Lung (tissue), 12 donors: ENCODE results near the gene MTNR1A. TPM values are rescaled to one million over a fixed set of nuclear protein-coding genes. Genes with fewer than 3 reads are reported as not detected.

Experiments used
- ATAC-seq: fragments of 200-7000 bp; cut with Tn5 transposase; one replicate; pipeline ENCODE4 v1.9.1; 2020; ENCODE audit warnings: moderate number of reproducible peaks; ENCODE audit not compliant: insufficient read depth, low FRiP score
- DNase-seq, 3 donors: peaks; one replicate each; pipeline ENCODE4 v3.0.0-alpha.2; 2013 to 2017
- H3K27ac ChIP-seq, 2 donors: one replicate each; pipeline ENCODE4 v1.5.1; 2013; ENCODE audit warnings: mild to moderate bottlenecking in 2 of 2, moderate library complexity in 2 of 2, control low read depth in 1 of 2, inconsistent platforms in 1 of 2, low read depth in 1 of 2, low read length in 1 of 2
- H3K27me3 ChIP-seq, 3 donors: one replicate each; pipeline ENCODE4 v1.5.1; 2013; ENCODE audit warnings: low read length in 2 of 3; ENCODE audit not compliant: control insufficient read depth in 3 of 3, insufficient read depth in 3 of 3
- H3K36me3 ChIP-seq, 4 donors: one replicate each; pipeline ENCODE4 v1.5.1; 2013; ENCODE audit warnings: low read length in 4 of 4, mild to moderate bottlenecking in 1 of 4, moderate library complexity in 1 of 4; ENCODE audit not compliant: control insufficient read depth in 4 of 4, insufficient read depth in 4 of 4
- H3K4me1 ChIP-seq, 5 donors: one replicate each; pipeline ENCODE4 v1.5.1; 2013; ENCODE audit warnings: low read length in 5 of 5, mild to moderate bottlenecking in 2 of 5, moderate library complexity in 1 of 5; ENCODE audit not compliant: control insufficient read depth in 5 of 5, insufficient read depth in 5 of 5
- H3K4me3 ChIP-seq: one replicate; pipeline ENCODE4 v1.5.1; 2013; ENCODE audit warnings: mild to moderate bottlenecking, control low read depth, moderate library complexity
- H3K9ac ChIP-seq, 2 donors: one replicate each; pipeline ENCODE4 v1.5.1; 2013; ENCODE audit warnings: low read length in 2 of 2, control low read depth in 1 of 2; ENCODE audit not compliant: insufficient read depth in 1 of 2
- H3K9me3 ChIP-seq, 4 donors: one replicate each; pipeline ENCODE4 v1.5.1; 2013; ENCODE audit warnings: low read length in 3 of 4, mild to moderate bottlenecking in 1 of 4, moderate library complexity in 1 of 4; ENCODE audit not compliant: control insufficient read depth in 4 of 4, insufficient read depth in 3 of 4
- WGBS, 2 donors: extraction: QIAGEN DNeasy Blood & Tissue Kit; methylation state at CpG; one replicate each; pipeline ENCODE4 v1.1.7; 2013; 5-methylcytosine and 5-hydroxymethylcytosine counted together
- polyA plus RNA-seq, 2 donors: library from polyadenylated mRNA; stranded (reverse); fragments of 200-250 nt; gene quantifications; one replicate each; pipeline ENCODE4 v1.2.1, GENCODE V29; 2013
- total RNA-seq, 2 donors: library from RNA; depleted of rRNA in 1 of 2; stranded (reverse); fragments of >200 nt in 1 of 2; gene quantifications; one replicate each; pipeline ENCODE4 v1.2.1, GENCODE V29; 2014 to 2021
- TF ChIP-seq, protein P1 (sequence below): IDR thresholded peaks from 2 replicates; pipeline ENCODE4 v1.5.1; 2012; ENCODE audit warnings: mild to moderate bottlenecking; ENCODE audit errors: control extremely low read depth, extremely low read depth
- donor health status: control.
- donor health status: control.
- donor health status: Bipolar disorder and iron deficiency.
- donor health status: healthy.
- donor health status: DM: yes; HTN: yes; CAD: no.

The MTNR1A gene
- total and polyA plus RNA-seq, 4 donors = 0.16 to 0.51 TPM; not detected in 2

GRCh38 chr4:186599483-186599882 is 44.1 kb upstream of the MTNR1A start:
- H3K27ac ChIP-seq = no peak overlapping the region
- H3K27me3 ChIP-seq = no peaks in the 10 kb centered on the region
- no peak overlapping the region for H3K4me3 ChIP-seq
- peaks cover 0 to 5% (median 0%) of the 10 kb centered on the region in 4 donors for H3K9me3 ChIP-seq
- H3K36me3 ChIP-seq = peaks cover 28 to 64% (median 40%) of the 10 kb centered on the region in 4 donors
- DNase-seq = no peak
- WGBS, 2 donors = 92 to 93% methylated on average over 10 of the region's 10 CpGs
- ATAC-seq = no peak
- H3K9ac ChIP-seq = no peak overlapping the region
- TF ChIP-seq, protein P1, sequence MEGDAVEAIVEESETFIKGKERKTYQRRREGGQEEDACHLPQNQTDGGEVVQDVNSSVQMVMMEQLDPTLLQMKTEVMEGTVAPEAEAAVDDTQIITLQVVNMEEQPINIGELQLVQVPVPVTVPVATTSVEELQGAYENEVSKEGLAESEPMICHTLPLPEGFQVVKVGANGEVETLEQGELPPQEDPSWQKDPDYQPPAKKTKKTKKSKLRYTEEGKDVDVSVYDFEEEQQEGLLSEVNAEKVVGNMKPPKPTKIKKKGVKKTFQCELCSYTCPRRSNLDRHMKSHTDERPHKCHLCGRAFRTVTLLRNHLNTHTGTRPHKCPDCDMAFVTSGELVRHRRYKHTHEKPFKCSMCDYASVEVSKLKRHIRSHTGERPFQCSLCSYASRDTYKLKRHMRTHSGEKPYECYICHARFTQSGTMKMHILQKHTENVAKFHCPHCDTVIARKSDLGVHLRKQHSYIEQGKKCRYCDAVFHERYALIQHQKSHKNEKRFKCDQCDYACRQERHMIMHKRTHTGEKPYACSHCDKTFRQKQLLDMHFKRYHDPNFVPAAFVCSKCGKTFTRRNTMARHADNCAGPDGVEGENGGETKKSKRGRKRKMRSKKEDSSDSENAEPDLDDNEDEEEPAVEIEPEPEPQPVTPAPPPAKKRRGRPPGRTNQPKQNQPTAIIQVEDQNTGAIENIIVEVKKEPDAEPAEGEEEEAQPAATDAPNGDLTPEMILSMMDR = no peak
- peaks cover 0 to 5% (median 0%) of the 10 kb centered on the region in 5 donors for H3K4me1 ChIP-seq

- H3K4me3 ChIP-seq = no peak overlapping the region
- ATAC-seq = no peak
- no peak for DNase-seq
- H3K27ac ChIP-seq = no peak overlapping the region
- peaks cover 27 to 60% (median 41%) of the 10 kb centered on the region in 4 donors for H3K36me3 ChIP-seq
- no peak overlapping the region for H3K9ac ChIP-seq
- no peaks in the 10 kb centered on the region for H3K27me3 ChIP-seq
- H3K4me1 ChIP-seq = no peaks in the 10 kb centered on the region
- TF ChIP-seq, protein P1 = no peak
- 92 to 93% methylated on average over 7 of the region's 7 CpGs for WGBS, 2 donors
- peaks cover 0 to 5% (median 0%) of the 10 kb centered on the region in 4 donors for H3K9me3 ChIP-seq
Measured at GRCh38 chr4:186598686-186599085, 43.3 kb upstream of the MTNR1A start.

DNA sequence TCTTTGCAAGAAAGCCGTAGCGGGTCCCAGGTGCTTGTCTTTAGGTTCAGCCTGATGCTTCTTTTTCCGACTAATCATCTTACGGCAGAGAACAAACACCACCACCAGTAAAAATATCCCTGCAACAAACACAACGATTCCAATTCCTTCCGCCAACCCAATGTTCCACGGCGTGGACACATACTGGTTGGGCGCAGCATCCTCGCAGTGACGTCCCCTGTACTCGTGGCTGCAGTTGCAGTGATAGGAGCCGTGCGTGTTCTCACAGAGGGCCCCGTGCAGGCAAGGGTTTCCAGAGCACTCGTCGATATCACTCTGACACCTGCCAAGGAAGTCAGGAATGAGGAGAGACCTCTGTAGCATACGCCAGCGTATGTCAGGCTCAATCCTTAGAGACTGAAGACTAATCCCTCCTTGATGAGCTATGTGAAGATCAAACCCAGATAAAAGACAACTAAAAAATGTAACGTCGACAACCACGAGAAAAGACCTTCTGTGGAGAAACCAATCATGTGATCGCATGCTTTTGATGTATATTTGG is 41.6 kb upstream of the MTNR1A start:
- ATAC-seq = no peak
- DNase-seq = no peak
- 94 to 95% methylated on average over 23 of the region's 23 CpGs for WGBS, 2 donors
- TF ChIP-seq, protein P1 = no peak
- H3K9me3 ChIP-seq = peaks cover 0 to 2% (median 0%) of the 10 kb centered on the region in 4 donors
- H3K4me3 ChIP-seq = no peak overlapping the region
- no peak overlapping the region for H3K9ac ChIP-seq
- H3K36me3 ChIP-seq = peaks cover 27 to 54% (median 34%) of the 10 kb centered on the region in 4 donors
- no peaks in the 10 kb centered on the region for H3K4me1 ChIP-seq
- H3K27me3 ChIP-seq = no peaks in the 10 kb centered on the region
- no peak overlapping the region for H3K27ac ChIP-seq

DNA sequence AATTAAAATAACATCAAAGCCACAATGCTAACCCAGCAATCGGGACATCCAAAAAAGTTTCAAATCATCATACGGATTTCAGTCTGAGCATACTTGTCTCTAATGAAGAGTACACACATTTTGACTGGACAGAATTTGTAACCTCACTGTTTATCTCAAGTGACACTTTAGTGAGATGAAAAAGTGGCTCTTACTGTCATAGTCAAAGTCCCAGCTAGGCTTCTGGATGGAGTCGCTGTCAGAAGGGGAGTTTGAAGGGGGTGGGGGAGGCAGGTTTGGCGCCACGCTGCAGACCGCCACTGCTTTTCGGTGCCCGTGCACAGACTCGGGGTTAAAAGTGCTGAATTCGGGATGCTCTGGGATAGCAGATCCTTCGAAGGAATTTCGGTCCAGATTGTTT is 41.0 kb upstream of the MTNR1A start:
- WGBS, 2 donors = 94 to 96% methylated on average over 12 of the region's 12 CpGs
- H3K36me3 ChIP-seq = peaks cover 27 to 53% (median 36%) of the 10 kb centered on the region in 4 donors
- no peak overlapping the region for H3K4me3 ChIP-seq
- H3K9ac ChIP-seq = no peak overlapping the region
- no peaks in the 10 kb centered on the region for H3K27me3 ChIP-seq
- peaks cover 0 to 2% (median 0%) of the 10 kb centered on the region in 4 donors for H3K9me3 ChIP-seq
- ATAC-seq (no peak), DNase-seq (no peak)
- TF ChIP-seq, protein P1 = no peak
- no peaks in the 10 kb centered on the region for H3K4me1 ChIP-seq
- no peak overlapping the region for H3K27ac ChIP-seq
